GM19467 (cell line): ENCODE data around the gene NCOA1.
A peak's percentile ranks its signal among the peaks of the same experiment; 100 is the strongest.
"Not testable (repeated sequence)": the region's sequence is repeated elsewhere in the genome, so short reads cannot be mapped to it uniquely, and the experiment has no call there.

Source experiments
- ATAC-seq: cut with Tn5 transposase; IDR thresholded peaks from one replicate; pipeline ENCODE4 v1.9.1; 2021; ENCODE audit warnings: mild to moderate bottlenecking, moderate library complexity; ENCODE audit not compliant: unreplicated experiment

Gene NCOA1

GRCh38 chr2:24473626-24474025 lies 17.4 kb upstream of the NCOA1 start:
- ATAC-seq = no peak

- ATAC-seq = no peak
Measured at GRCh38 chr2:24474053-24474452, 17.0 kb upstream of the NCOA1 start.

- no peak for ATAC-seq
Measured at GRCh38 chr2:24477229-24477628, 13.8 kb upstream of the NCOA1 start.

GRCh38 chr2:24478243-24478642 lies 12.8 kb upstream of the NCOA1 start:
- ATAC-seq = no peak

- no peak for ATAC-seq
Measured at GRCh38 chr2:24480245-24480644, 10.8 kb upstream of the NCOA1 start.

GRCh38 chr2:24482251-24482971 lies 8.6 kb upstream of the NCOA1 start:
- ATAC-seq = no peak

- ATAC-seq = no peak
Measured at GRCh38 chr2:24482972-24483300, 8.1 kb upstream of the NCOA1 start.

- ATAC-seq = not testable (repeated sequence)
Measured at GRCh38 chr2:24484677-24485076, 6.4 kb upstream of the NCOA1 start.

GRCh38 chr2:24485197-24485596 lies 5.9 kb upstream of the NCOA1 start:
- no peak for ATAC-seq

GRCh38 chr2:24486636-24487205 lies 4.3 kb upstream of the NCOA1 start:
- ATAC-seq = no peak

GRCh38 chr2:24489465-24490180 lies 1.4 kb upstream of the NCOA1 start:
- no peak for ATAC-seq

GRCh38 chr2:24490181-24490689 lies 819 bp upstream of the NCOA1 start:
- no peak for ATAC-seq

GRCh38 chr2:24491542-24492420 lies 727 bp downstream of the NCOA1 start:
- ATAC-seq = peak; percentile 40

GRCh38 chr2:24492421-24493279 lies 1.6 kb downstream of the NCOA1 start:
- no peak for ATAC-seq

- ATAC-seq = no peak
Measured at GRCh38 chr2:24493713-24494112, 2.7 kb downstream of the NCOA1 start.

GRCh38 chr2:24494410-24494809 lies 3.4 kb downstream of the NCOA1 start:
- no peak for ATAC-seq

- no peak for ATAC-seq
Measured at GRCh38 chr2:24495451-24495850, 4.4 kb downstream of the NCOA1 start.

- no peak for ATAC-seq
Measured at GRCh38 chr2:24496959-24497358, 5.9 kb downstream of the NCOA1 start.

- ATAC-seq = no peak
Measured at GRCh38 chr2:24497685-24498084, 6.6 kb downstream of the NCOA1 start.

GRCh38 chr2:24498121-24498520 lies 7.1 kb downstream of the NCOA1 start:
- no peak for ATAC-seq
